MM.1S (cell line): ENCODE results near the gene OGFR.
A peak's percentile ranks its signal among the peaks of the same experiment; 100 is the strongest.

ENCODE experiments used
- DNase-seq: peaks from one replicate; pipeline ENCODE4 v3.0.0-alpha.2; 2015
- H2AFZ ChIP-seq: fragments of 300-600 bp; sonication (generic); 2 replicates; pipeline ENCODE4 v1.6.0; 2016; ENCODE audit warnings: antibody characterized with exemption, low read length
- H3F3A ChIP-seq: fragments of 300-600 bp; sonication (generic); 2 replicates; pipeline ENCODE4 v1.6.1; 2016; ENCODE audit warnings: mild to moderate bottlenecking, antibody characterized with exemption, low read length, moderate library complexity, mixed read lengths; ENCODE audit not compliant: insufficient read depth
- H3K27ac ChIP-seq: fragments of 300-600 bp; sonication (generic); 2 replicates; pipeline ENCODE4 v1.5.1; 2016; ENCODE audit warnings: mild to moderate bottlenecking, low read length
- H3K27me3 ChIP-seq: fragments of 300-600 bp; sonication (generic); replicated peaks from 2 replicates; pipeline ENCODE4 v1.6.0; 2016; ENCODE audit warnings: low read length; ENCODE audit not compliant: insufficient read depth
- H3K36me3 ChIP-seq: fragments of 300-600 bp; sonication (generic); replicated peaks from 2 replicates; pipeline ENCODE4 v1.6.1; 2016; ENCODE audit warnings: mild to moderate bottlenecking, low read length, mixed read lengths; ENCODE audit not compliant: insufficient read depth
- H3K4me1 ChIP-seq: fragments of 300-600 bp; sonication (generic); 2 replicates; pipeline ENCODE4 v1.6.1; 2016; ENCODE audit warnings: low read length, mixed read lengths
- H3K4me2 ChIP-seq: fragments of 300-600 bp; sonication (generic); 2 replicates; pipeline ENCODE4 v1.6.0; 2016; ENCODE audit warnings: low read depth, low read length
- H3K4me3 ChIP-seq: fragments of 300-600 bp; sonication (generic); 2 replicates; pipeline ENCODE4 v1.5.1; 2016; ENCODE audit warnings: low read length, mixed read lengths
- H3K79me2 ChIP-seq: fragments of 300-600 bp; sonication (generic); 2 replicates; pipeline ENCODE4 v1.6.1; 2016; ENCODE audit warnings: mixed run types, low read length, mixed read lengths
- H3K9ac ChIP-seq: fragments of 300-600 bp; sonication (generic); 2 replicates; pipeline ENCODE4 v1.6.1; 2016; ENCODE audit warnings: low read length, mixed read lengths
- H3K9me2 ChIP-seq: fragments of 300-600 bp; sonication (generic); replicated peaks from 2 replicates; pipeline ENCODE4 v1.6.1; 2016; ENCODE audit warnings: mild to moderate bottlenecking, low read length, mixed read lengths; ENCODE audit not compliant: insufficient read depth
- H3K9me3 ChIP-seq: fragments of 300-600 bp; sonication (generic); replicated peaks from 2 replicates; pipeline ENCODE4 v1.6.1; 2016; ENCODE audit warnings: mild to moderate bottlenecking, low read length, mixed read lengths; ENCODE audit not compliant: insufficient read depth
- H4K20me1 ChIP-seq: fragments of 300-600 bp; sonication (generic); 2 replicates; pipeline ENCODE4 v1.6.1; 2016; ENCODE audit warnings: mild to moderate bottlenecking, low read length, moderate library complexity, mixed read lengths; ENCODE audit not compliant: insufficient read depth
- EZH2 ChIP-seq: fragments of 300-600 bp; sonication (generic); optimal IDR thresholded peaks from 2 replicates; pipeline ENCODE3; 2017; ENCODE audit warnings: low read depth, mild to moderate bottlenecking, antibody characterized with exemption, low read length, mixed read lengths
- EZH2phosphoT487 ChIP-seq: fragments of 300-600 bp; sonication (generic); IDR thresholded peaks from 2 replicates; pipeline ENCODE4 v1.6.1; 2018; ENCODE audit warnings: antibody characterized with exemption, low read length
- TF ChIP-seq, protein P1 (sequence below): fragments of 300-600 bp; sonication (generic); IDR thresholded peaks from 2 replicates; pipeline ENCODE4 v1.5.1; 2016; ENCODE audit warnings: antibody characterized with exemption, low read length, mixed read lengths

Gene OGFR

GRCh38 chr20:62790075-62790474 is 14.6 kb upstream of the OGFR start:
- DNase-seq: no peak
- no peaks in the 10 kb centered on the region for H3K36me3 ChIP-seq
- peaks cover 56% of the 10 kb centered on the region for H3K27me3 ChIP-seq
- H3F3A ChIP-seq: peaks cover 7% of the 10 kb centered on the region
- H3K9ac ChIP-seq: no peak overlapping the region
- no peak overlapping the region for H3K4me3 ChIP-seq
- H3K4me2 ChIP-seq: no peak overlapping the region
- no peaks in the 10 kb centered on the region for H3K79me2 ChIP-seq
- H3K9me3 ChIP-seq: no peaks in the 10 kb centered on the region
- H3K27ac ChIP-seq: no peak overlapping the region
- H2AFZ ChIP-seq: no peak overlapping the region
- no peaks in the 10 kb centered on the region for H3K9me2 ChIP-seq
- TF ChIP-seq EZH2phosphoT487 (no peak), EZH2 (no peak)
- TF ChIP-seq, protein P1, sequence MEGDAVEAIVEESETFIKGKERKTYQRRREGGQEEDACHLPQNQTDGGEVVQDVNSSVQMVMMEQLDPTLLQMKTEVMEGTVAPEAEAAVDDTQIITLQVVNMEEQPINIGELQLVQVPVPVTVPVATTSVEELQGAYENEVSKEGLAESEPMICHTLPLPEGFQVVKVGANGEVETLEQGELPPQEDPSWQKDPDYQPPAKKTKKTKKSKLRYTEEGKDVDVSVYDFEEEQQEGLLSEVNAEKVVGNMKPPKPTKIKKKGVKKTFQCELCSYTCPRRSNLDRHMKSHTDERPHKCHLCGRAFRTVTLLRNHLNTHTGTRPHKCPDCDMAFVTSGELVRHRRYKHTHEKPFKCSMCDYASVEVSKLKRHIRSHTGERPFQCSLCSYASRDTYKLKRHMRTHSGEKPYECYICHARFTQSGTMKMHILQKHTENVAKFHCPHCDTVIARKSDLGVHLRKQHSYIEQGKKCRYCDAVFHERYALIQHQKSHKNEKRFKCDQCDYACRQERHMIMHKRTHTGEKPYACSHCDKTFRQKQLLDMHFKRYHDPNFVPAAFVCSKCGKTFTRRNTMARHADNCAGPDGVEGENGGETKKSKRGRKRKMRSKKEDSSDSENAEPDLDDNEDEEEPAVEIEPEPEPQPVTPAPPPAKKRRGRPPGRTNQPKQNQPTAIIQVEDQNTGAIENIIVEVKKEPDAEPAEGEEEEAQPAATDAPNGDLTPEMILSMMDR: no peak
- H4K20me1 ChIP-seq: no peaks in the 10 kb centered on the region
- peaks cover 6% of the 10 kb centered on the region for H3K4me1 ChIP-seq

DNA sequence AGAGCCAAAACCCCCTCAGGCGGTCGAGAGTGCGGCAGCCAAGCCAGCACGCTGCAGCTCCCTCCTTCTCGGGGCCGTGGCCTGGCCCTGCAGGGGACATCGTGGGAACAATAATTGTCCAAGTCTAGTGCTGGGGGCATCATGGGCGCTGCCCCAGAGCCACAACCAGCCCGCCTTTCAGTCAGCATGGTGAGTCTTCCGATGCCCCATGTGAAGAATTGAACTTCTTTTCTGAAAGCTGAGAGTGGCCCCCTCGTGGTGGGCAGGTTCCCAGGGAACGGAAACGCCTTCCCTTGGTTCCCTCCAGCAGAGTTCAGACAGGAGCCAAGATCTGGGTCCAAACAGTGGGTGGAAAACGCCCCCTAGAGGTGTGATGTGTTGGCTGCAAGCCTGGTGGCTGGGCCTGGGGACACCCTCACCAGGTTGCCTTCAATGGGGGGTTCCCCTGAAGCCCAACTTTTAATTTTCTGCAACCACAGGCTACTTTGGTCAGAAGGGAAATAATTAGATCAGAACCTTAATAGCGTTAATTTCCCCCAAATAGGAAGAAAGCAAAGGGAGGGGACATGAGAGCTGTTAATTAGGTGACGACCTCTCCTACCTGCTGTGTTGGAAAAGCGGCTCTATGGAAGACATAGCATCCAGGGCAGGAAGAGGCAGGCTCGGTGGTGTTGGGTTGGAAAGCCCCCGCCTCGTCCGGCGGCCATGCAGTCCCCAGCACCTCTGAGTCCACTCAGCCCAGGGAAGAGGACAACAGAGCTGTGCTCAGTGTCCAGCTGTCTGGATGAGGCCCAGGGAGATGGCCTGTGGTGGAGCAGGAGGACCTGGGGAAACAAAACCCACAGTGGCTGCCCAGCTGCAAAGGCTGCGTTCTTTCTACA is 13.1 kb upstream of the OGFR start:
- Histone ChIP-seq H3K27me3 (peaks cover 43% of the 10 kb centered on the region), H3K9me3 (no peaks in the 10 kb centered on the region), H3K4me2 (no peak overlapping the region), H3K4me3 (no peak overlapping the region), H2AFZ (no peak overlapping the region), H3K9ac (no peak overlapping the region), H4K20me1 (no peaks in the 10 kb centered on the region), H3K9me2 (no peaks in the 10 kb centered on the region), H3K27ac (no peak overlapping the region), H3K36me3 (no peaks in the 10 kb centered on the region), H3K79me2 (no peaks in the 10 kb centered on the region), H3F3A (peaks cover 18% of the 10 kb centered on the region), H3K4me1 (peaks cover 6% of the 10 kb centered on the region)
- DNase-seq: peak; percentile 72
- TF ChIP-seq, protein P1: peak; percentile 97
- TF ChIP-seq EZH2phosphoT487: no peak

DNA sequence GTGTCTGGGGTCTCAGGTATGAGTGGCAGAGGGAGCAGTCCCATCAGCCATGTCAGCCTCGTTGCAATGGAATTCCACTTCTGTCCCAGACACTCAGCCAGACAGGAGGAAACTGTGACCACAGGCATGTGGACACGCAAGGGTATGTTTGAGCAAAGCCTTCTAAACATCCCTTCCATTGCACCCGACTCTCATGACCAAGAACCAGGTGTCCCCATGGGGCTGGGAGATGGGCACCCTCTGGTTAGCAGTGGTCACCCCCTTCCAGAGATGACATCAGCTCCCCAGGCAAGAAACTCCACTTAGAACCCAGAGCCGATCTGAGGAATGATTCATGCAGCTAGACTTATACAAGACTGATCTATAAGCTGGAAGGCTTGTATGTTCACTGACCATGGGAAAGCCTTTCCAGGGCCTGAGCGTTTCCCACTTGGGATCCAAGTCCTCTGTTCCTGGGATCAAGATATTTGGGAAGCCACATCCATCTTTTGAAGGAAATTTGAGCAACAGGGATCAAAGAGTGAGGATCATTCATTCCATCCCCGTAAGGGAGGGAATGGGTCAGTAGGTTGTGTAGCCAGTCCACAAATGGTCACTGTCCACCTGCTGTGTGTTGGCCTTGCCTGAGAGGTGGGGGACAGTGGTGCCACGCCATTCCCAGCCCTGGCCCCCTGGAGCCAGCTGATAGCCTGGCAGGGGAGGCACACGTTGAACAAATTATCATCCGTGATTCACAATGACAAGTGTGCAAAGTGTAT is 12.3 kb upstream of the OGFR start:
- Histone ChIP-seq H3K79me2 (peaks cover 5% of the 10 kb centered on the region), H3K27ac (no peak overlapping the region), H4K20me1 (no peaks in the 10 kb centered on the region), H2AFZ (no peak overlapping the region), H3F3A (peaks cover 18% of the 10 kb centered on the region), H3K4me3 (no peak overlapping the region), H3K9me2 (no peaks in the 10 kb centered on the region), H3K4me2 (no peak overlapping the region), H3K9ac (no peak overlapping the region), H3K9me3 (no peaks in the 10 kb centered on the region), H3K36me3 (no peaks in the 10 kb centered on the region), H3K27me3 (peaks cover 35% of the 10 kb centered on the region), H3K4me1 (peaks cover 11% of the 10 kb centered on the region)
- TF ChIP-seq EZH2 (no peak), EZH2phosphoT487 (no peak)
- TF ChIP-seq, protein P1: no peak
- DNase-seq: no peak
